H9 (cell line): ENCODE measurements around the gene MOV10. TPM values are rescaled to one million over a fixed set of nuclear protein-coding genes. Genes with fewer than 3 reads are reported as not detected.
A peak's percentile ranks its signal among the peaks of the same experiment; 100 is the strongest.

Source experiments
- DNase-seq: peaks from one replicate; pipeline ENCODE4 v3.0.0-alpha.2; 2017
- H2AFZ ChIP-seq: one replicate; pipeline ENCODE4 v1.6.1; 2013; ENCODE audit warnings: mild to moderate bottlenecking, low read length, control low read depth, moderate library complexity
- H2AK5ac ChIP-seq: 2 replicates; pipeline ENCODE4 v1.6.1; 2013; ENCODE audit warnings: low read length, control low read depth, mixed read lengths; ENCODE audit not compliant: insufficient read length
- H2BK120ac ChIP-seq: one replicate; pipeline ENCODE4 v1.6.1; 2013; ENCODE audit warnings: low read depth, mild to moderate bottlenecking, low read length, control low read depth, inconsistent platforms; ENCODE audit not compliant: poor library complexity, severe bottlenecking
- H2BK12ac ChIP-seq: 2 replicates; pipeline ENCODE4 v1.6.1; 2013; ENCODE audit warnings: low read length, control low read depth, mixed read lengths, low read depth; ENCODE audit not compliant: insufficient read length
- H2BK15ac ChIP-seq: 2 replicates; pipeline ENCODE4 v1.6.1; 2013; ENCODE audit warnings: low read depth, low read length, control low read depth
- H2BK20ac ChIP-seq: one replicate; pipeline ENCODE4 v1.6.1; 2013; ENCODE audit warnings: low read depth, mild to moderate bottlenecking, low read length, control low read depth, inconsistent platforms; ENCODE audit not compliant: poor library complexity, severe bottlenecking
- H2BK5ac ChIP-seq: 2 replicates; pipeline ENCODE4 v1.6.1; 2013; ENCODE audit warnings: low read length, control low read depth, mixed read lengths; ENCODE audit not compliant: insufficient read length
- H3K14ac ChIP-seq: 2 replicates; pipeline ENCODE4 v1.6.1; 2013; ENCODE audit warnings: low read length, control low read depth; ENCODE audit not compliant: insufficient read depth
- H3K18ac ChIP-seq: 2 replicates; pipeline ENCODE4 v1.6.1; 2013; ENCODE audit warnings: low read depth, mild to moderate bottlenecking, mixed read lengths, low read length, control low read depth; ENCODE audit not compliant: insufficient read length
- H3K23ac ChIP-seq: 2 replicates; pipeline ENCODE4 v1.6.1; 2013; ENCODE audit warnings: low read length, control low read depth, mixed read lengths, low read depth; ENCODE audit not compliant: insufficient read length
- H3K23me2 ChIP-seq: 2 replicates; pipeline ENCODE4 v1.6.1; 2013; ENCODE audit warnings: low read depth, mild to moderate bottlenecking, mixed read lengths, low read length, control low read depth; ENCODE audit not compliant: insufficient read length, poor library complexity, severe bottlenecking
- H3K27ac ChIP-seq: 2 replicates; pipeline ENCODE4 v1.5.1; 2013; ENCODE audit warnings: low read length, control low read depth, mixed read lengths, low read depth; ENCODE audit not compliant: insufficient read length
- H3K27me3 ChIP-seq: 2 replicates; pipeline ENCODE4 v1.6.1; 2013; ENCODE audit warnings: low read length, control low read depth, inconsistent platforms; ENCODE audit not compliant: insufficient read depth
- H3K4ac ChIP-seq: 2 replicates; pipeline ENCODE4 v1.6.1; 2013; ENCODE audit warnings: low read depth, mild to moderate bottlenecking, control low read depth, inconsistent platforms, low read length, moderate library complexity
- H3K4me1 ChIP-seq: 2 replicates; pipeline ENCODE4 v1.6.1; 2013; ENCODE audit warnings: low read length, control low read depth, inconsistent platforms; ENCODE audit not compliant: insufficient read depth
- H3K4me2 ChIP-seq: 2 replicates; pipeline ENCODE4 v1.6.1; 2013; ENCODE audit warnings: low read length, control low read depth, mixed read lengths; ENCODE audit not compliant: insufficient read length, insufficient read depth
- H3K56ac ChIP-seq: 2 replicates; pipeline ENCODE4 v1.6.1; 2013; ENCODE audit warnings: low read depth, mild to moderate bottlenecking, mixed read lengths, low read length, control low read depth; ENCODE audit not compliant: insufficient read length
- H3K79me1 ChIP-seq: 2 replicates; pipeline ENCODE4 v1.6.1; 2013; ENCODE audit warnings: low read depth, mild to moderate bottlenecking, moderate library complexity, low read length, control low read depth, inconsistent platforms; ENCODE audit not compliant: insufficient read depth, poor library complexity, severe bottlenecking
- H3K79me2 ChIP-seq: 2 replicates; pipeline ENCODE4 v1.6.1; 2013; ENCODE audit warnings: low read length, control low read depth, inconsistent platforms; ENCODE audit not compliant: insufficient read depth
- H3K9ac ChIP-seq: 2 replicates; pipeline ENCODE4 v1.6.1; 2013; ENCODE audit warnings: low read length, control low read depth, mixed read lengths; ENCODE audit not compliant: insufficient read length; ENCODE audit errors: extremely low read depth
- H3K9me3 ChIP-seq: one replicate; pipeline ENCODE4 v1.6.1; 2013; ENCODE audit warnings: low read depth, low read length, inconsistent platforms; ENCODE audit not compliant: control insufficient read depth
- H3T11ph ChIP-seq: one replicate; pipeline ENCODE4 v1.6.1; 2013; ENCODE audit warnings: mild to moderate bottlenecking, low read length, control low read depth, inconsistent platforms
- H4K20me1 ChIP-seq: one replicate; pipeline ENCODE4 v1.6.1; 2013; ENCODE audit not compliant: control insufficient read depth, insufficient read length, insufficient read depth
- H4K5ac ChIP-seq: 2 replicates; pipeline ENCODE4 v1.6.1; 2013; ENCODE audit warnings: low read depth, mild to moderate bottlenecking, mixed read lengths, low read length, control low read depth; ENCODE audit not compliant: insufficient read length
- H4K8ac ChIP-seq: replicated peaks from 2 replicates; pipeline ENCODE4 v1.6.1; 2013; ENCODE audit warnings: low read length, control low read depth, mixed read lengths, low read depth; ENCODE audit not compliant: insufficient read length
- H4K91ac ChIP-seq: 2 replicates; pipeline ENCODE4 v1.6.1; 2013; ENCODE audit warnings: low read depth, mild to moderate bottlenecking, moderate library complexity, mixed read lengths, low read length, control low read depth; ENCODE audit not compliant: insufficient read length
- H3K27ac Mint-ChIP-seq, 3 experiments: 2 replicates in 2 of 3; 3 replicates in 1 of 3; pipeline ENCODE4 v1.8.0; 2020 to 2021; ENCODE audit warnings: mixed read lengths in 3 of 3, mild to moderate bottlenecking in 1 of 3, moderate library complexity in 1 of 3
- H3K27me3 Mint-ChIP-seq: 2 replicates; pipeline ENCODE4 v1.8.0; 2021; ENCODE audit warnings: low read depth, mild to moderate bottlenecking, moderate library complexity, mixed read lengths
- H3K36me3 Mint-ChIP-seq, 3 experiments: 2 replicates in 2 of 3; 3 replicates in 1 of 3; pipeline ENCODE4 v1.8.0; 2020 to 2021; ENCODE audit warnings: low read depth in 3 of 3, mixed read lengths in 3 of 3; ENCODE audit not compliant: insufficient read depth in 1 of 3
- H3K4me1 Mint-ChIP-seq, 2 experiments: 2 replicates each; pipeline ENCODE4 v1.8.0; 2020; ENCODE audit warnings: mixed read lengths in 2 of 2
- H3K4me3 Mint-ChIP-seq, 2 experiments: 2 replicates in 1 of 2; 3 replicates in 1 of 2; pipeline ENCODE4 v1.8.0; 2020 to 2021; ENCODE audit warnings: mild to moderate bottlenecking in 2 of 2, mixed read lengths in 2 of 2, moderate library complexity in 1 of 2
- H3K9me3 Mint-ChIP-seq, 2 experiments: 2 replicates in 1 of 2; 3 replicates in 1 of 2; pipeline ENCODE4 v1.8.0; 2020; ENCODE audit warnings: mild to moderate bottlenecking in 2 of 2, mixed read lengths in 2 of 2, moderate library complexity in 1 of 2
- CTCF ChIP-seq: fragments of 200-600 bp; sonication (generic); conservative IDR thresholded peaks from 3 replicates; pipeline ENCODE4 v1.8.0; 2021; ENCODE audit warnings: antibody characterized with exemption, mild to moderate bottlenecking
- WGBS: extraction: QIAGEN DNeasy Blood & Tissue Kit; methylation state at CpG from one replicate; pipeline ENCODE4 v1.1.7; 2013; ENCODE audit warnings: missing lambda C conversion rate, low lambda C conversion rate, mixed read lengths; ENCODE audit not compliant: insufficient read length; ENCODE audit errors: extremely low coverage; 5-methylcytosine and 5-hydroxymethylcytosine counted together
- total RNA-seq: library from RNA; stranded (reverse); gene quantifications from 2 replicates; pipeline ENCODE4 v1.2.1, GENCODE V29; 2021

Gene MOV10
- total RNA-seq, 1 experiment from 2014 or later = 77.8 TPM

GRCh38 chr1:112701227-112702066 is 27.0 kb downstream of the MOV10 start:
- Histone ChIP-seq H2BK15ac (no peak overlapping the region), H3T11ph (no peak overlapping the region), H3K9ac (no peak overlapping the region), H3K4ac (no peak overlapping the region), H3K4me2 (no peak overlapping the region), H2AK5ac (no peak overlapping the region), H2BK120ac (no peak overlapping the region), H3K27ac (no peak overlapping the region), H3K23me2 (peaks cover 8% of the 10 kb centered on the region), H3K56ac (no peak overlapping the region), H2BK12ac (no peak overlapping the region), H4K91ac (no peak overlapping the region), H4K20me1 (peaks cover 4% of the 10 kb centered on the region), H2BK5ac (no peak overlapping the region), H3K18ac (no peak overlapping the region), H3K4me1 (peaks cover 12% of the 10 kb centered on the region), H3K14ac (no peak overlapping the region), H4K8ac (no peak overlapping the region), H3K23ac (no peak overlapping the region), H3K79me1 (no peaks in the 10 kb centered on the region), H2BK20ac (no peak overlapping the region), H2AFZ (no peak overlapping the region), H3K9me3 (no peaks in the 10 kb centered on the region), H3K79me2 (no peaks in the 10 kb centered on the region), H3K27me3 (peaks cover 7% of the 10 kb centered on the region; the same call in 1 of the 2 replicates), H4K5ac (no peak overlapping the region)
- peak overlapping the region in 1 of 2 experiments; percentile 18; a peak in 2 of 5 replicates for H3K4me3 Mint-ChIP-seq
- no peak overlapping the region; a peak in 1 of 7 replicates for H3K27ac Mint-ChIP-seq
- peaks cover 74 to 89% of the 10 kb centered on the region in 2 experiments for H3K4me1 Mint-ChIP-seq
- no peak for DNase-seq
- H3K9me3 Mint-ChIP-seq = no peaks in the 10 kb centered on the region
- H3K27me3 Mint-ChIP-seq = peaks cover 51% of the 10 kb centered on the region
- TF ChIP-seq CTCF = no peak
- H3K36me3 Mint-ChIP-seq = peaks cover 20 to 63% (median 54%) of the 10 kb centered on the region in 3 experiments; a peak in 6 of 7 replicates
- WGBS = no CpG with 5 or more reads among the region's 17 CpGs
